ENCODE measurements around the gene SSC5D.
A peak's percentile ranks its signal among the peaks of the same experiment; 100 is the strongest.
"Not testable (repeated sequence)": the region's sequence is repeated elsewhere in the genome, so short reads cannot be mapped to it uniquely, and the experiment has no call there.

The SSC5D gene

GRCh38 chr19:55487924-55488687 is at the start of gene SSC5D:
TSS of gene SSC5D (plus strand) at chr19:55488436. CDS start at chr19:55488590, 154 bp downstream.
- no peak for DNase-seq (ENCODE audit: low read depth)

GRCh38 chr19:55439052-55439451 is 49.2 kb upstream of the SSC5D start:
- no peak for DNase-seq (ENCODE audit: low read depth)

DNA sequence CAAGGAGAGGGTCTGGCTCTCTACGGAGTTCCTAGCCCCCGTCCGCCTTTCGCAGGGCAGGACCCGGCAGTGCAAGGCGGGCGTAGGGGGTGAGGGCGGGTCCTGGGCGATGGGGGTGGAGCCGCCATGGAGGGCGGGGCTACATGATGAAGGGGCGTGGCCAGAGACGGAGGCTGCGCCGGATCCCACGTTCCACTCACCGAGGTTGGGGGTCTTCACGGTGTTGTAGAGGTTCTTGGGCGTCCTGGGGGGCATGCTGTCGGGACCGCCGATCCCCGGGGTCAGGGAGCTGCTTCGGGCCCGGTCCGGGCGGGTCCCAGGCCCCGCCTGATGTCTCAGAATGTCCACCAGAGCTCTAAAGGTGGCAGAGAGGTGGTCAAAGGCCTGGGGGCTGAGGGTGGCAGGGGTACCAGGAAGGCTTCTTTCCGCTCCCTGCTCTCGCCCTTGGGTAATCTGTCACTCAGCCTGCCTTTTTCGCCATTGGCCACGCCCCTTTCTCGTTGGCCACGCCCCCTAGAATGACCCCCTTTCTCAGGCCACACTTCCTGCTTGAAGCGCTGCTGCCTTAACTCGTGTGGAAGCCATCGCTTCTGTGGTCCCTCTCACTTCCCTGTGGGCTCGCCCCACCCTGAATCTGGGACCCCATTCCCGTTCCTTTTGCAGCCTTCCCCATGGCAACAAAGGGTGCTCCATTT is 47.7 kb upstream of the SSC5D start:
- no peak for DNase-seq (ENCODE audit: low read depth)

- DNase-seq (ENCODE audit: low read depth): no peak
Measured at GRCh38 chr19:55441319-55441691, 46.9 kb upstream of the SSC5D start.

- DNase-seq (ENCODE audit: low read depth): no peak
Measured at GRCh38 chr19:55441692-55442321, 46.4 kb upstream of the SSC5D start.

DNA sequence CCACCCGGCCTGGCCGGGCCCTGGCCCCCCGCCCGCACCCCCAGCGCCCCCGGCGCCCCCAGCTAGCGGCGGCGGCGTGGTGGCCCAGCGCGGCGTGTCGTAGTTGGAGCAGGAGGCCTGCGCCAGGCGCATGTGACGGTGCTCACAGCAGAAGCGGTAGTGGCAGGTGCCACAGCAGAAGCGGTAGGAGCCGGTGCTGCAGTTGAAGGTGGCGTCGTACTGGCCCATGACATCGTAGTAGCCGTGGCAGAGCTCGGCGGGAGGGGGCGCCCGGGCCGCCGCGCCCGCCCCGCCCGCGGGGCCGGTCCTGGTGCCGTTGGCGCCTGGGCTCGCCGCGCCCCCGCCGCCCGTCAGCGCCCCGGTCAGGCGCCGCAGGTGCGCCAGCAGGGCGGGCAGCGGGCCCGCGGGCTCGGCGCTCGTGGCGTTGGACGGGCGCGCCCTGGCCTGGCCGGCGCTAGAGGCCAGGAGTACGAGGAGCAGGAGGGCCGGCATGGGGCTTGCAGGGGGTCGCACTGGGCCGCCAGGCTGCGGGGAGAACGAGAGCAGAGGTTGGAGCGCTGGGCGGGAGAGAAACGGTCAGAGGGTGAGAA is 45.8 kb upstream of the SSC5D start:
- no peak for DNase-seq (ENCODE audit: low read depth)

- DNase-seq (ENCODE audit: low read depth): no peak
Measured at GRCh38 chr19:55443045-55443823, 45.0 kb upstream of the SSC5D start, which contains the start of gene SHISA7. TSS of gene SHISA7 (minus strand) at chr19:55443300. CDS start at chr19:55442863, 437 bp downstream.

DNA sequence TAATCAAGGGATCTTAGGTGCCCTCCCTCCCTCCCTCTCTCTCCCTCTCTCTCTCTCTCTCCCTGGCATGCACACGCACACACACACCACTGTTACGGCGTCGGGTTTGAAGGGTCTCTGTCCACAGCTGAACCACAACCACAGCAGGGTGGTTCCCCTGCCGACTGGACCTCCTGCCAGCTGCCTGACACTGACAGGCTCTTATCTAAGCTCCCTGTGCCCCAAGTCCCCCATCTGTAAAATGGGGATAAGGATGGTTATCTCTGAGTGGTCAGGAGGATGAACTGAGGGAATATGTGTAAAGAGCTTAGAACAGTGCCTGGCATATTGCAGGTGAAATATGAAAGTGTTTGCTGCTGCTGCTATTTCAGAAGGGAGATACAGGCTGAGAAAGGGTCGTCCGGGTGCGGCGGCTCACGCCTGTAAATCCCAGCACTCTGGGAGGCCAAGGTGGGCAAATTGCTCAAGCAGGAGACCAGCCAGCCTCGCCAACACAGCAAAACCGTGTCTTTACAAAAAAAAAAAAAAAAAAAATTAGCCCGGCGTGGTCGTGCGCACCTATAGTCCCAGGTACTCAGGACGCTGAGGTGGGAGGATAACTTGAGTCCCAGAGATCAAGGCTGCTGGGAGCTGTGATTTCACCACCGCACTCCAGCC is 44.3 kb upstream of the SSC5D start:
- peak; percentile 78 for DNase-seq (ENCODE audit: low read depth)

GRCh38 chr19:55444646-55445045 is 43.6 kb upstream of the SSC5D start:
- DNase-seq (ENCODE audit: low read depth): no peak

GRCh38 chr19:55446060-55446459 is 42.2 kb upstream of the SSC5D start:
- DNase-seq (ENCODE audit: low read depth): no peak

DNA sequence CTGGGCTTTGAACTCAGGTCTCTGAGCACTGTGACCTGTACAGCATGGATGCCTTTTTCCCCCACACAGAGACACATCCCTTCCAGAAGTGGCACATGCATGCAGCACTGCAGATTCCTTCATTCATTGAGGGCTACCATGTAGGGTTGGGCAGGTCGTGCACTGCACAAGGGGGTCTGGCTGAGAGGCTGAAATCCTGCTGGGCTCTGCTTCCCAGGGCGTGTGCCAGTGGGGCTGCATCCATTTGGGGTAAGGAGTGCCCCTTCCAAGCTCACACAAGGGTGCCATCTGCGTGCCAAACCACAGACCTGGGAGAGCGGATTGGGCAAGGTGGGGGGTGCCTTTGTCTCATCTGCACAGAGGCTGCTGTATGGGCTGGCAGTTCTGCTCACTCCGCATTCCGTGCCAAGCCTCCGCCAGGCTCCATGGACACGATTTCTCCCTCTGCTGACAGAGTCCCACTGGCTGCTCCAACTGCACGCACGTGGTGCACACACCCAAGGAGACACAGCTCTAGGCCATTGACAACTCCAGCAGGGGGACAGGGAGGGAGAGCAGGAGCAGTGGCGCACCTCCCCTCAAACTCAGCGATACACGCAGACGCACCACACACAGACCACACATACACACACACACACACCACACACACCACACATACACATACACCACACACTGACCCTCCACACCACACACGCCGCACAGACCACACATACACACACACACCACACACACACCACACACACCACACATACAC is 40.6 kb upstream of the SSC5D start:
- no peak for DNase-seq (ENCODE audit: low read depth)

DNA sequence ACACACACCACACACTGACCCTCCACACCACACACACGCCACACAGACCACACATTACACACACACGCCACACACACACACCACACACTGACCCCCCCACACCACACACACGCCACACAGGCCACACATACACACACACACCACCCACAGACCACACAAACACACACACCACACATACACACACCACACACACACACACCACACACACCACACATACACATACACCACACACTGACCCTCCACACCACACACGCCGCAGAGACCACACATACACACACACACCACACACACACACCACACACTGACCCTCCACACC is 40.1 kb upstream of the SSC5D start:
- DNase-seq (ENCODE audit: low read depth): not testable (repeated sequence)

- no peak for DNase-seq (ENCODE audit: low read depth)
Measured at GRCh38 chr19:55449469-55449868, 38.8 kb upstream of the SSC5D start.

GRCh38 chr19:55451163-55451964 is 36.9 kb upstream of the SSC5D start:
- no peak for DNase-seq (ENCODE audit: low read depth)

- no peak for DNase-seq (ENCODE audit: low read depth)
Measured at GRCh38 chr19:55451965-55452748, 36.1 kb upstream of the SSC5D start.

DNA sequence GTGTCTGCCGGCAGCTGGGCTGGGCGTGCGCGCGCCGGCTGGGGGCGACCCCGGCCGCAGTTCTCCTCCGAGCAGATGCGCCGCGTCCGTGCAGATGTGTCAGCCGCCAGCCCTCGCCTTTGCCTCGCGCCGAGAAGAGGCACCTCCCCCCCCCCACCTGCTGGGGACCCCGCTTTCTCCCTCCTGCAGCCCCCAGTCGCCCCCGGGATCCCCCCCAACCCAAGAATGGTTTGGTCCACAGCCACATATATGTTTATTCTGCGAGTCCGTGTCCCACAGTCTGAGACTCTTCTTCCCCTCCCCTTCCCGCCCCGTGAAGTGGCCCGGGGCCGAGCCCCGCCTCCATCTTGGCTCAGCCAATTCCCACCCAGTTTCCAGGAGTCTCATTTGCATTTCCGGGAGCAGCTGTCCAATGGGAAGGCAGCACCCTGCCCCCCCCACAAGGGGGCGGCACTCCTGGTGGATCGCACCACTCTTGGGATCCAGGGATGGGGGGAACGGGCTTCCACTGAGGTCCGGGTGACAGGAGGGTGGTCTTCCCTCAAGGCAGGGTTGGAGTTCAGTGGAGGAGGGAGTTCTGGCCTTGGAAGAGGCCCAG is 35.4 kb upstream of the SSC5D start:
- DNase-seq (ENCODE audit: low read depth): no peak

GRCh38 chr19:55453511-55454260 is 34.5 kb upstream of the SSC5D start:
- DNase-seq (ENCODE audit: low read depth): no peak

DNA sequence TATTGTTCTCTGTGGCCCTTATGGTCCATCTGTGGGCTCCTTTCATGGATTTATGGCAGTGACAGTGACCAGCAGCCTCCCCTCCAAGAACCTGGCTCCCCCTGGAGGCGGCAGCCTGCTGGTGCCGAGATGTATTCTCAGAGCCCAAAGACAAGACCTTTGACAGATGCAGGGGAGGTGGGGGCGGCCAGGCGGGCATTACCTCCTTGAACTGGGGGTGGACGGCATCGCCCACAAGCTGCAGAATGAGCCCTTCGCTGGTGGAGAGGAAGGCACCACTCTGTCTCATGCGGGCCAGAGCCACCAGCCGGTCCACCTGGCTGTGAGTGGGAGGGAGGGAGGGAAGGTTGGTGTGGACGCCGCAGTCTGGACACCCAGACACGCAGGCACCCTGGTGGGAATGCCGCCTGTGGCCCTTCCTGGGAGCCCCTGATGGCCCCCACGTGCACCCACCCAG is 33.4 kb upstream of the SSC5D start:
- no peak for DNase-seq (ENCODE audit: low read depth)
